Kidney (tissue), 14 donors: Measurements from ENCODE around the gene DNAH17. TPM values are rescaled to one million over a fixed set of nuclear protein-coding genes. Genes with fewer than 3 reads are reported as not detected.
A peak's percentile ranks its signal among the peaks of the same experiment; 100 is the strongest.

ENCODE experiments used
- DNase-seq, 5 donors: peaks; one replicate each; pipeline ENCODE4 v3.0.0-alpha.2; 2013 to 2020
- FAIRE-seq: peaks from 2 replicates; lab custom pipeline; 2012; peaks lifted over from hg19 to GRCh38; lab: Jason Lieb, UNC
- H3K27ac ChIP-seq, 2 donors: one replicate each; pipeline ENCODE4 v1.7.0; 2013; ENCODE audit warnings: low read depth in 2 of 2, low read length in 2 of 2, inconsistent platforms in 1 of 2
- H3K27me3 ChIP-seq: one replicate; pipeline ENCODE4 v1.7.1; 2013; ENCODE audit warnings: low read length, inconsistent platforms; ENCODE audit not compliant: control insufficient read depth, insufficient read depth
- H3K36me3 ChIP-seq, 3 donors: one replicate each; pipeline versions ENCODE4 v1.7.0 to v1.7.1; 2013; ENCODE audit warnings: low read length in 3 of 3, control low read depth in 1 of 3, inconsistent platforms in 1 of 3; ENCODE audit not compliant: insufficient read depth in 3 of 3, control insufficient read depth in 2 of 3
- H3K4me1 ChIP-seq, 3 donors: one replicate each; pipeline versions ENCODE4 v1.7.0 to v1.7.1; 2013; ENCODE audit warnings: low read length in 3 of 3, inconsistent platforms in 1 of 3, low read depth in 1 of 3; ENCODE audit not compliant: control insufficient read depth in 2 of 3, insufficient read depth in 2 of 3
- H3K4me3 ChIP-seq, 3 donors: one replicate each; pipeline versions ENCODE4 v1.7.0 to v1.8.1; 2013; ENCODE audit warnings: low read length in 3 of 3, control low read depth in 1 of 3, inconsistent platforms in 1 of 3
- H3K9ac ChIP-seq, 3 donors: one replicate each; pipeline versions ENCODE4 v1.7.0 to v1.7.1; 2013; ENCODE audit warnings: low read length in 3 of 3, control low read depth in 1 of 3, inconsistent platforms in 1 of 3
- H3K9me3 ChIP-seq, 3 donors: one replicate each; pipeline versions ENCODE4 v1.7.0 to v1.7.1; 2013; ENCODE audit warnings: low read length in 3 of 3, control low read depth in 1 of 3, inconsistent platforms in 1 of 3; ENCODE audit not compliant: control insufficient read depth in 2 of 3, insufficient read depth in 1 of 3
- CTCF ChIP-seq: IDR thresholded peaks from 3 replicates; pipeline ENCODE4 v1.5.1; 2012; ENCODE audit warnings: mild to moderate bottlenecking, moderate library complexity, borderline replicate concordance; ENCODE audit not compliant: insufficient read depth; ENCODE audit errors: extremely low read depth
- intact Hi-C: fragments of 100-400 bp; cut with DNase I; formaldehyde crosslinking; loops from one replicate; pipeline ENCODE4 v1.11.1; 2022
- polyA plus RNA-seq: library from polyadenylated mRNA; stranded (reverse); fragments of 350-450 nt; fragmentation: Illumina TruSeq; extraction: RNeasy Lipid Tissue Mini Kit (QIAGEN cat#74804); gene quantifications from one replicate; pipeline ENCODE4 v1.2.3, GENCODE V29; 2014; ENCODE audit warnings: low read depth, low replicate concordance; ENCODE audit not compliant: insufficient read depth
- total RNA-seq: library from RNA; stranded (reverse); fragmentation: NEBNext Ultra II Directional; extraction: Animal tissue kit (Norgen Biotek cat#: 25700); gene quantifications from one replicate; pipeline ENCODE4 v1.2.1, GENCODE V29; 2021
- donor health status: control.
- donor health status: control.
- donor health status: control.
- donor health status: control.
- donor health status: control.
- donor health status: DM: yes; HTN: yes; CAD: no.
- donor health status: Normal renal cell carcinoma (clear cell type).

Gene DNAH17
- total and polyA plus RNA-seq, 2 donors from 2014 or later: 0.09 to 0.17 TPM

GRCh38 chr17:78477913-78478756 lies 99.1 kb downstream of the DNAH17 start:
- intact Hi-C loops: no loop called here
- H3K9ac ChIP-seq: no peak overlapping the region
- no peaks in the 10 kb centered on the region for H3K36me3 ChIP-seq
- no peak for DNase-seq
- no peak overlapping the region for H3K27ac ChIP-seq
- H3K4me1 ChIP-seq: no peaks in the 10 kb centered on the region
- peaks cover 0 to 6% (median 3%) of the 10 kb centered on the region in 3 donors for H3K9me3 ChIP-seq
- no peaks in the 10 kb centered on the region for H3K27me3 ChIP-seq
- FAIRE-seq: no peak
- peak overlapping the region in 1 of 3 donors; percentile 9 for H3K4me3 ChIP-seq
- TF ChIP-seq CTCF: no peak

- no peaks in the 10 kb centered on the region for H3K4me1 ChIP-seq
- peaks cover 0 to 6% (median 3%) of the 10 kb centered on the region in 3 donors for H3K9me3 ChIP-seq
- DNase-seq: no peak
- no peak overlapping the region for H3K27ac ChIP-seq
- H3K4me3 ChIP-seq: no peak overlapping the region
- FAIRE-seq: no peak
- no peaks in the 10 kb centered on the region for H3K36me3 ChIP-seq
- intact Hi-C loops: no loop called here
- no peaks in the 10 kb centered on the region for H3K27me3 ChIP-seq
- no peak overlapping the region for H3K9ac ChIP-seq
- no peak for TF ChIP-seq CTCF
Measured at GRCh38 chr17:78476973-78477372, 100.2 kb downstream of the DNAH17 start.

- FAIRE-seq (no peak), DNase-seq (no peak)
- Histone ChIP-seq H3K27me3 (no peaks in the 10 kb centered on the region), H3K36me3 (no peaks in the 10 kb centered on the region), H3K4me1 (no peaks in the 10 kb centered on the region), H3K4me3 (no peak overlapping the region), H3K9ac (no peak overlapping the region), H3K9me3 (peaks cover 0 to 6% (median 3%) of the 10 kb centered on the region in 3 donors), H3K27ac (no peak overlapping the region)
- intact Hi-C loops: no loop called here
- TF ChIP-seq CTCF: no peak
Measured at GRCh38 chr17:78476149-78476548, 101.0 kb downstream of the DNAH17 start.
